Endothelial cell of umbilical vein (primary cell): ENCODE data around the gene UVRAG. TPM values are rescaled to one million over a fixed set of nuclear protein-coding genes. Genes with fewer than 3 reads are reported as not detected.
A peak's percentile ranks its signal among the peaks of the same experiment; 100 is the strongest.

Experiments
- BruUV-seq: library from RNA; stranded (reverse); fragments of 400-500 nt; replicated peaks from 2 replicates; lab custom pipeline; 2021; lab: Mats Ljungman, UMichigan
- CTCF ChIA-PET: fragments of 300-600, 350-600 bp; sonication (Branson Sonifier 250); formaldehyde crosslinking; loops from one replicate; lab custom pipeline; 2021; ENCODE audit warnings: antibody characterized with exemption, inconsistent platforms; lab: Charles Lee
- POLR2A ChIA-PET: fragments of 300-600, 350-600 bp; sonication (Branson Sonifier 250); formaldehyde crosslinking; loops from one replicate; lab custom pipeline; 2021; ENCODE audit warnings: antibody characterized with exemption, inconsistent platforms; lab: Charles Lee
- DNase-seq: peaks from one replicate; pipeline ENCODE4 v3.0.0-alpha.2; 2011; ENCODE audit warnings: low read depth, low spot score
- FAIRE-seq: peaks from 2 replicates; lab custom pipeline; 2011; peaks lifted over from hg19 to GRCh38; lab: Jason Lieb, UNC
- H2AFZ ChIP-seq: 2 replicates; pipeline ENCODE4 v1.6.0; 2012; ENCODE audit warnings: low read depth, low read length, control low read depth, inconsistent platforms
- H3K27ac ChIP-seq: 2 replicates; pipeline ENCODE4 v1.5.1; 2011; ENCODE audit warnings: low read depth, mild to moderate bottlenecking, control low read depth, low read length, moderate library complexity; ENCODE audit not compliant: insufficient read depth
- H3K27me3 ChIP-seq, 2 experiments: 2 replicates each; pipeline versions ENCODE4 v1.6.0 to v1.6.1; 2011; ENCODE audit warnings: low read length in 2 of 2, mixed read lengths in 1 of 2; ENCODE audit not compliant: control insufficient read depth in 2 of 2, insufficient read depth in 2 of 2
- H3K36me3 ChIP-seq, 2 experiments: 2 replicates in 1 of 2; 3 replicates in 1 of 2; pipeline ENCODE4 v1.5.1; 2011; ENCODE audit warnings: low read length in 2 of 2, mild to moderate bottlenecking in 1 of 2, moderate library complexity in 1 of 2; ENCODE audit not compliant: control insufficient read depth in 2 of 2, insufficient read depth in 2 of 2; ENCODE audit errors: extremely low read depth in 1 of 2
- H3K4me1 ChIP-seq: 3 replicates; pipeline ENCODE4 v1.5.1; 2011; ENCODE audit warnings: mild to moderate bottlenecking, low read length; ENCODE audit not compliant: control insufficient read depth, insufficient read depth; ENCODE audit errors: extremely low read depth
- H3K4me2 ChIP-seq: 2 replicates; pipeline ENCODE4 v1.6.1; 2011; ENCODE audit warnings: low read length, control low read depth, mixed read lengths; ENCODE audit not compliant: insufficient read depth
- H3K4me3 ChIP-seq, 3 experiments: fragments of 200-600 bp in 1 of 3; sonication (generic), shearing (Covaris generic) in 1 of 3; replicated peaks in 1 of 3; 2 replicates each; pipeline ENCODE4 v1.5.1; 2011 to 2016; ENCODE audit warnings: control low read depth in 3 of 3, low read length in 3 of 3, mild to moderate bottlenecking in 2 of 3, inconsistent platforms in 1 of 3, low read depth in 1 of 3, moderate library complexity in 1 of 3; ENCODE audit not compliant: insufficient read depth in 1 of 3
- H3K79me2 ChIP-seq: 2 replicates; pipeline ENCODE4 v1.6.0; 2012; ENCODE audit warnings: low read length, inconsistent platforms; ENCODE audit not compliant: control insufficient read depth, insufficient read depth
- H3K9ac ChIP-seq: replicated peaks from 2 replicates; pipeline ENCODE3; 2011; ENCODE audit warnings: low read length, control low read depth; ENCODE audit not compliant: insufficient read depth; ENCODE audit errors: extremely low read depth
- H3K9me1 ChIP-seq: replicated peaks from 3 replicates; pipeline ENCODE4 v1.6.0; 2011; ENCODE audit warnings: mild to moderate bottlenecking, low read length; ENCODE audit not compliant: control insufficient read depth, insufficient read depth; ENCODE audit errors: extremely low read depth
- H3K9me3 ChIP-seq: replicated peaks from 2 replicates; pipeline ENCODE4 v1.5.1; 2012; ENCODE audit warnings: low read length, inconsistent platforms; ENCODE audit not compliant: control insufficient read depth, insufficient read depth
- H4K20me1 ChIP-seq: replicated peaks from 2 replicates; pipeline ENCODE3; 2011; ENCODE audit warnings: mild to moderate bottlenecking, low read length; ENCODE audit not compliant: control insufficient read depth, insufficient read depth; ENCODE audit errors: extremely low read depth
- EZH2 ChIP-seq: IDR thresholded peaks from 2 replicates; pipeline ENCODE4 v1.6.1; 2012; ENCODE audit warnings: borderline replicate concordance, low read depth, mild to moderate bottlenecking, moderate library complexity, low read length, inconsistent platforms; ENCODE audit not compliant: severe bottlenecking
- FOS ChIP-seq: IDR thresholded peaks from 2 replicates; pipeline ENCODE4 v1.6.1; 2011; ENCODE audit warnings: mild to moderate bottlenecking, low read length, moderate library complexity, borderline replicate concordance; ENCODE audit not compliant: insufficient read depth
- JUN ChIP-seq: IDR thresholded peaks from 2 replicates; pipeline ENCODE4 v1.6.1; 2011; ENCODE audit warnings: borderline replicate concordance, low read depth; ENCODE audit not compliant: insufficient read length, insufficient read depth
- POLR2A ChIP-seq: IDR thresholded peaks from 2 replicates; pipeline ENCODE4 v1.6.1; 2012; ENCODE audit warnings: low read depth, mild to moderate bottlenecking, control low read depth, low read length
- POLR2AphosphoS5 ChIP-seq: IDR thresholded peaks from 2 replicates; pipeline ENCODE4 v1.6.1; 2012; ENCODE audit warnings: low read depth, mild to moderate bottlenecking, control low read depth, low read length, moderate library complexity; ENCODE audit not compliant: insufficient read depth
- dilution Hi-C: fragments of 300-500 bp; cut with MboI; formaldehyde crosslinking; loops from one replicate; pipeline ENCODE4 v1.15.0; 2019; ENCODE audit warnings: low sequenced_read_pairs; ENCODE audit not compliant: extremely low pct_ligation_motif_present
- intact Hi-C: fragments of 100-400 bp; cut with micrococcal nuclease; formaldehyde crosslinking; loops from one replicate; pipeline ENCODE4 v1.10.0; 2022
- polyA plus RNA-seq, 4 experiments: library from polyadenylated mRNA; depleted of rRNA in 3 of 4; stranded (reverse) in 3 of 4; unstranded in 1 of 4; fragments of >200 nt; gene quantifications; 2 replicates each; pipeline versions ENCODE4 v1.2.1 to v1.2.3, GENCODE V29; 2011 to 2012; ENCODE audit warnings: missing spikeins in 1 of 4
- total RNA-seq: library from RNA; stranded (reverse); gene quantifications from 2 replicates; pipeline ENCODE4 v1.2.3, GENCODE V29; 2021
- TF ChIP-seq, protein P1 (sequence below): IDR thresholded peaks from 2 replicates; pipeline ENCODE4 v1.6.1; 2011; ENCODE audit not compliant: insufficient read depth, insufficient read length

The UVRAG gene
- total and polyA plus RNA-seq, 2 donors (not counting 3 experiments of a cell fraction or from before 2014, with no cell fraction given) = 21.2 to 65.6 TPM

DNA sequence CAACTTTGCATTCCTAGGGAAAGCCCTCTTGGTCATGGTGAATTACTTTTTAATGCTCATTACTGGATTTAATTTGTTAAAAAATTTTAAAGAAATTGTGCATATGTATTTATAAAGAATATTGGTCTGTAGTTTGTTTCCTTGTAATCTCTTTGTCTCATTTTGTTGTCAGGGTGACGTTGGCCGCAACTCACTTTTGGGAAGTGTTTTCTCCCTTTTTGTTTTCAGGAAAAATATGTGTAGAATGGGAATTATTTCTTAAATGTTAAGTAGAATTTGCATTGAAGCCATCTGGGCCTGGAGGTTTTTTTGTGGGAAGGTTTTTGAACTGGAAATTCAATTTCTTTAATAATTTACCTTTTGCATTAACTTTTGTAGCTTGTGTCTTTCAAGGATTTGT, 149.1 kb downstream of the UVRAG start:
- peaks cover 27% of the 10 kb centered on the region for H3K4me1 ChIP-seq
- FAIRE-seq = no peak
- H3K36me3 ChIP-seq = no peaks in the 10 kb centered on the region
- no peaks in the 10 kb centered on the region for H3K9me3 ChIP-seq
- TF ChIP-seq JUN = no peak
- TF ChIP-seq, protein P1, sequence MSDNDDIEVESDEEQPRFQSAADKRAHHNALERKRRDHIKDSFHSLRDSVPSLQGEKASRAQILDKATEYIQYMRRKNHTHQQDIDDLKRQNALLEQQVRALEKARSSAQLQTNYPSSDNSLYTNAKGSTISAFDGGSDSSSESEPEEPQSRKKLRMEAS = no peak
- no peak for TF ChIP-seq FOS
- TF ChIP-seq POLR2A = no peak
- TF ChIP-seq EZH2 = no peak
- CTCF ChIA-PET = no interaction called here
- H3K4me3 ChIP-seq = no peak overlapping the region
- POLR2A ChIA-PET = no interaction called here
- H4K20me1 ChIP-seq = no peaks in the 10 kb centered on the region
- H3K79me2 ChIP-seq = peaks cover 26% of the 10 kb centered on the region
- intact Hi-C loops (no loop called here), dilution Hi-C loops (no loop called here)
- DNase-seq = no peak
- no peak overlapping the region for H3K4me2 ChIP-seq
- no TSS peak for BruUV-seq
- no peaks in the 10 kb centered on the region for H3K9me1 ChIP-seq
- H3K27me3 ChIP-seq = no peaks in the 10 kb centered on the region
- H2AFZ ChIP-seq = no peak overlapping the region
- H3K27ac ChIP-seq = no peak overlapping the region
- H3K9ac ChIP-seq = no peak overlapping the region

DNA sequence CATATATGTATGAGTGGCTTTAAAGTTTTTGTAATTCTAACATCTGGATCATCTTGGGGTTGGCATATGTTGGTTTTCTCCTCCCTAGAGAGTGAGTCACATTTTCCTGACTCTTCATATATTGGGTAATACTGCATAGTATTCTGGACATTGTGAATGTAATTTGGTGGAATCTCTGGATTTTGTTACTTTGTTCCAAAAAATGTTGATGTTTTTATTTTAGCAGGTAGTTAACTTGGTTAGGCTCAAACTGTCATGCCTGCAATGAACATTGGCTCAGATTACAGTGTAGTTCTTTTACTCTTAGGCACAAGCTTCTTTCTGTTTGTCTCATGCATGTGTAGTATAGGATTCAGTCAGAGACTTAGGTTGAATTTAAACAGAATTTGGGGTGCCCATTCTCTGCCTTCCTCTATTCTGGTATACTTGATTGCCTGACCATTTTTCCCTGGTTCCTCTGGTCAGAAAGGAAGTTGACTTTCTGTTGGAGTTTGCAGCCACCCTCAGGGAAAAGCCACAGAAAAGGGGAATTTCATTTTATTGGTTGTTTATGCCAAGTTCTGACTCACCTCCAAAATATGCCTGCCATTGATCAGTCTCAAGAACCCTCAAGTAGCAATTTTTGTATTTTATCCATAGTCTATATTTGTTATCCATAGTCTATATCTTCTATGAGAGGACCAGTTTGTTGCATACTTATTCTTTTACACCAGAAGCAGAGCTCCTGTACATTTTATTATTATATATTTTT, 151.7 kb downstream of the UVRAG start:
- H3K27ac ChIP-seq = peak overlapping the region; percentile 53
- dilution Hi-C loops = no loop called here
- no peaks in the 10 kb centered on the region for H3K9me1 ChIP-seq

More for the DNA sequence above, 151.7 kb downstream of the UVRAG start:
- H3K4me3 ChIP-seq = peak overlapping the region in 1 of 3 experiments; percentile 1
- CTCF ChIA-PET = interaction anchor here (1.0 to 1.6 kb wide), 3 partner anchors 17 to 185 kb away, joined by 3 to 5 read pairs (median 3); no protein-coding TSS in a partner anchor
- H3K36me3 ChIP-seq = no peaks in the 10 kb centered on the region
- H3K4me1 ChIP-seq = peaks cover 27% of the 10 kb centered on the region
- H4K20me1 ChIP-seq = no peaks in the 10 kb centered on the region
- DNase-seq (peak; percentile 83), FAIRE-seq (peak; percentile 88)
- TF ChIP-seq JUN (peak; percentile 63), FOS (peak; percentile 34), POLR2AphosphoS5 (no peak)
- no peaks in the 10 kb centered on the region for H3K27me3 ChIP-seq
- H3K79me2 ChIP-seq = peaks cover 43% of the 10 kb centered on the region
- no peaks in the 10 kb centered on the region for H3K9me3 ChIP-seq
- H3K9ac ChIP-seq = no peak overlapping the region
- intact Hi-C loops = loop anchor here (1.0 kb wide), 1 partner anchor 64 kb away; no protein-coding TSS in a partner anchor
- no peak overlapping the region for H2AFZ ChIP-seq
- POLR2A ChIA-PET = no interaction called here
- peak overlapping the region; percentile 65 for H3K4me2 ChIP-seq
- no TSS peak for BruUV-seq
